ENCODE data around the gene HDAC7. TPM values are rescaled to one million over a fixed set of nuclear protein-coding genes. Genes with fewer than 3 reads are reported as not detected.

Gene HDAC7
- total RNA-seq, 1 experiment from 2014 or later: 3.6 TPM

GRCh38 chr12:47737936-47738594, 81.6 kb downstream of the HDAC7 start:
- no peak for DNase-seq (ENCODE audit: low read depth, low spot score)
- in situ Hi-C loops (cut with HindIII; ENCODE audit: low pct_unique_long_range_greater_than_20kb, low sequenced_read_pairs): no loop called here

- in situ Hi-C loops (cut with HindIII; ENCODE audit: low pct_unique_long_range_greater_than_20kb, low sequenced_read_pairs): no loop called here
- no peak for DNase-seq (ENCODE audit: low read depth, low spot score)
These were observed 82.6 kb downstream of the HDAC7 start for GRCh38 chr12:47736877-47737676.

- in situ Hi-C loops (cut with HindIII; ENCODE audit: low pct_unique_long_range_greater_than_20kb, low sequenced_read_pairs): no loop called here
These were observed 83.5 kb downstream of the HDAC7 start for GRCh38 chr12:47736216-47736615.

GRCh38 chr12:47735649-47736048, 84.1 kb downstream of the HDAC7 start:
- in situ Hi-C loops (cut with HindIII; ENCODE audit: low pct_unique_long_range_greater_than_20kb, low sequenced_read_pairs): no loop called here
- no peak for DNase-seq (ENCODE audit: low read depth, low spot score)

More at GRCh38 chr12:47736216-47736615, 83.5 kb downstream of the HDAC7 start:
- no peak for DNase-seq (ENCODE audit: low read depth, low spot score)

GRCh38 chr12:47734725-47735480, 84.8 kb downstream of the HDAC7 start:
- no peak for DNase-seq (ENCODE audit: low read depth, low spot score)
- in situ Hi-C loops (cut with HindIII; ENCODE audit: low pct_unique_long_range_greater_than_20kb, low sequenced_read_pairs): no loop called here

GRCh38 chr12:47733142-47733541, 86.6 kb downstream of the HDAC7 start:
- DNase-seq (ENCODE audit: low read depth, low spot score): no peak
- in situ Hi-C loops (cut with HindIII; ENCODE audit: low pct_unique_long_range_greater_than_20kb, low sequenced_read_pairs): no loop called here

Other genes with a start within 250 kb of the HDAC7 start
- gene RPAP3, start 113.9 kb downstream of the HDAC7 start, total RNA-seq (2014; rRNA removed; shearing (Covaris generic)): 30.0 and 31.7 TPM in 2 replicates
- gene ENDOU, start 94.4 kb downstream of the HDAC7 start, total RNA-seq (2014; rRNA removed; shearing (Covaris generic)): not detected in 2 replicates
- 1.1 and 1.3 TPM in 2 replicates for gene RAPGEF3, start 61.0 kb downstream of the HDAC7 start, total RNA-seq (2014; rRNA removed; shearing (Covaris generic))
- 12.7 and 12.9 TPM in 2 replicates for gene SLC48A1, start 46.7 kb downstream of the HDAC7 start, total RNA-seq (2014; rRNA removed; shearing (Covaris generic))
- 1.4 and 1.8 TPM in 2 replicates for gene VDR, start 85.1 kb upstream of the HDAC7 start, total RNA-seq (2014; rRNA removed; shearing (Covaris generic))
- gene TMEM106C, start 143.7 kb upstream of the HDAC7 start, total RNA-seq (2014; rRNA removed; shearing (Covaris generic)): 197 and 206 TPM in 2 replicates
- 0.03 TPM in 1 of 2 replicates, not detected in the other for gene COL2A1, start 184.6 kb upstream of the HDAC7 start, total RNA-seq (2014; rRNA removed; shearing (Covaris generic))